HG02571 (cell line): ENCODE measurements around the gene C19orf38.
"Not testable (repeated sequence)": the region's sequence is repeated elsewhere in the genome, so short reads cannot be mapped to it uniquely, and the experiment has no call there.

Experiments used
- ATAC-seq: cut with Tn5 transposase; IDR thresholded peaks from one replicate; pipeline ENCODE4 v1.9.1; 2021; ENCODE audit warnings: mild to moderate bottlenecking, moderate library complexity; ENCODE audit not compliant: unreplicated experiment

Gene C19orf38

GRCh38 chr19:10846500-10847202 is 1.6 kb upstream of the C19orf38 start:
- ATAC-seq: no peak

DNA sequence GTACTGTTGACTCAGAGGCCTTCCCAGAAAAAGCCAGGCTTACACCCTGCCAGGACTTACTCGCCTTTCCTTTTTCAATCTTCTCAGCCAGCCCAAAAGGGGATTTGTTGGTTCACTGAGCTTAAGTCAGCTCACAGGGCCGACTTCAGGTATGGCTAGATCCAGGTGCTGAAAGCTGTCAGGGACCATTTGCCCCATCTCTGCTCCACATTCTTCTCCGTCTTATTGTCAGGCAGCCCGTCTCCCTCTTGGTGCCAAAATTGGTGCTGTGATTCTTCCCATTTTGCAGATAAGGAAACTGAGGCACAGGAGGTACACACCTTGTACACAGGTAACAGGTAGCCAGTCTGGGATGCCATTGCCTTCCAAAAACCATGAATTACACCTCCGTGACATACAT is 2.4 kb downstream of the C19orf38 start:
- no peak for ATAC-seq

- no peak for ATAC-seq
Measured at GRCh38 chr19:10852098-10852800, 4.0 kb downstream of the C19orf38 start.

GRCh38 chr19:10852941-10853340 is 4.7 kb downstream of the C19orf38 start:
- no peak for ATAC-seq

- ATAC-seq: no peak
Measured at GRCh38 chr19:10854350-10855089, 6.3 kb downstream of the C19orf38 start.

DNA sequence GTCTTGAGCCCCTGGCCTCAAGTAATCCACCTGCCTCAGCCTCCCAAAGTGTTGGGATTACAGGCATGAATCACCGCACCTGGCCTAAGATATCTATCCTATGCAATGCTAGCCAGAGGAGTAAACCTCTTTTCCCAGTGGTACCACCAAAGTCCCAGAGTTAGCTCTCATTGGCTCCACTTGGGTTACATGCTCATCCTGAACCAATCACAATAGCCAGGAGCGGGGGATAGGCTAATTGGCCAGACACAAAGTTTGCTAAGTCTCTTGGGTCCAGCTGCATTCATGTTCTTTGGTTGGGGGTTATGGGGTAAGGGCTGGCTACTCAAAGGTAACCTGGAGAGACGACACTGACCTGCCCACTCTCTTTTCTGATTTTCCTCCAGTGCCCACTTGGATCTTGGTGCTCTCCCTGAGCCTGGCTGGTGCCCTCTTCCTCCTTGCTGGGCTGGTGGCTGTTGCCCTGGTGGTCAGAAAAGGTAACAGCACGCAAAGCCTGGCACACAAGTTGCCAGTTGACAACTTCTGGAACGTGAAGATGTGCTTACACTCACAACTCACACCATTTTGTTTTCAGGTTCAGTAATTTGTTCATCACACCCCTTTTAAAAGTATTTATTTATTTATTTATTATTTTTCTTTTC is 7.8 kb downstream of the C19orf38 start:
- ATAC-seq: no peak

DNA sequence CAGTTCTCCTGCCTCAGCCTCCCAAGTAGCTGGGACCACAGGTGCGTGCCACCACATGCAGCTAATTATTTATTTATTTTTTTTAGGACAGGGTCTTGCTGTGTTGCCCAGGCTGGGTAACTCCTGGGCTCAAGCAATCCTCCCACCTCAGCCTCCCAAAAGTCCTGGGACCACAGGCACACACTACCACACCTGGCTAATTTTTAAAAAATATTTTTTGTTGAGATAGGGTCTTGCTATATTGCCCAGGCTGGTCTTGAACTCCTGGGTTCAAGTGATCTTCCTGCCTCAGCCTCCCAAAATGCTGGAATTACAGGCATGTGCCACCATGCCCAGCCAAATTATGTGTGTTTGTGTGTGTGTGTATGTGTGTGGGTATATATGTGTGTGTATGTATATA is 8.7 kb downstream of the C19orf38 start:
- not testable (repeated sequence) for ATAC-seq

DNA sequence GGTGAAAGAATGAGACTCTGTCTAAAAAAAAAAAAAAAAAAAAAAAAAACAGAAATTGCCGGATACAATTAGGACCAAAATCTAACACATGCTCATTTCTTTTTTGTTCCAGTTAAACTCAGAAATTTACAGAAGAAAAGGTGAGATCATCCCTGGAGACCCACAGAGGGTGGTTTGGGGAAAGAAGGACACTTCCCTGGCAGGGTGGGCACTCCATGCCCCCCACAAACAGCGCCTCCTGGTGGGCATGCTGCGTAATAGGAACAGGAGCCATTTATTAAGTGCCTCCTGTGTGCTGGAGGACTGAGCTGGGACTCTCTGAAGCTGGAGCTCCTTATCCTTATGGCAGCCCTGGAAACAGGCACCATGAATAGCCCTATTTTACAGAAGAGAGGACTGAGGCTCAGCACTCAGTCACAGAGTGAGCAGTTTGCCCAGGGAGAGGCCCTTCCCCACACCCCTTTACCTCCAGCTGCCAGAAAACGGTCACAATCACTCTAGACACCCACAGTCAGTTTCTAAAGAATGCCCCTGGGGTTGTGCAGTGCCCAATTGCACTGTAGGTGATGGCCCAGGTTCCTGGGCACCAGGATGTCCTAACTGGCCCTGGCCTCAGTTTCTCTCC is 10.1 kb downstream of the C19orf38 start:
- ATAC-seq: no peak

DNA sequence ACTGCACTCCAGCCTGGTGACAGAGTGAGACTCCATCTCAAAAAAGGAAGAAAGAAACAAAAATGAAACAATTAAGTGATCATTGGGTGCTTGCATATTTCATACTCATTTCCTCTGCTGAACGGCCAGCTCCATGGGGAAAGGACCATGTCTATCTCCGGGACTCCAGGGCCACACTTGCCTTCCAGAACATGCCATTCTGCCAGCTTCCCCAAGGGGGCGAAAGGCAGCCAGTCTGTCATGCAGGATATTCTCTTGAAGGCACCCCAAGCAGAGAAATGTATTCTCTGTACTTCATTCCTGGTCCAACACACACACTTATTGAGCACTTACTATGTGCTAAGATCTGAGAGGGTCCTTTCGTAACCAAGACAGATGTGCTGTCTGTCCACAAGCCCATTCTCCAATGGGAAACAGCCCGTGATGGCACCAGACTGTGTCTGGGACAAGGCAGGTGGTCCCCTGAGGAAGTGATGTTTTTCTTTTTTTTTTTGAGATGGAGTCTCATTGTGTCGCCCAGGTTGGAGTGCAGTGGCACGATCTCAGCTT is 13.0 kb downstream of the C19orf38 start:
- ATAC-seq: no peak

- ATAC-seq: no peak
Measured at GRCh38 chr19:10862561-10863106, 14.4 kb downstream of the C19orf38 start.

DNA sequence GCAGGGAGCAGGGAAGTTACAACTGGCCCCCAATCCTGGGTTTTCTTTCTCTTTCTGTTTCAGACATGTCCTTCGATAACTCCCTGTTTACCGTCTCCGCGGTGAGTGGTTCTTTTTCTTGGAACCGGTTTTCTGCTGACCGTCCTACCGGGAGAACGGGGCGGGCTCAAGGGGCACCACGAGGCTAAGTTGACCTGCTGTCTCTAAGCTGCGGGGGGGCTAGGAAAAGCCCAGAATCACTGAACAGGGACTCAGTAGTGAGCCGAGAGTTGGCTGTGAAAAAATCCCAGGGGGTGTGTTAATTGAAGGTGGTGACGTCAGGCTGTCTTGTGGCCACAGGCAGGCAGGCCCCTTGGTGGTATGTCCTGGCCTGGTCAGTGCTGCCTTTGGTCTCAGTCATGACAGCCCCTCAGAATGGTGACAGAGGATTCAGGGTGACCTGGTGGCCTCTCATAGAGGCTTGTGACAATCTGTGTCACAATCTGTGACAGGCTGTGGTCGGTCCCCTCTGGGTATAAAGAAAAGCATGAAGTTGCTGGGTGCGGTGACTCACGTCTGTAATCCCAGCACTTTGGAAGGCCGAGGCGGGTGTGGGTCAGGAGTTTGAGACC is 15.0 kb downstream of the C19orf38 start:
- ATAC-seq: no peak

GRCh38 chr19:10864538-10864899 is 16.3 kb downstream of the C19orf38 start:
- ATAC-seq: no peak

GRCh38 chr19:10866495-10866894 is 18.3 kb downstream of the C19orf38 start:
- ATAC-seq: no peak

- ATAC-seq: no peak
Measured at GRCh38 chr19:10868872-10869547, 20.8 kb downstream of the C19orf38 start.

GRCh38 chr19:10869872-10870311 is 21.7 kb downstream of the C19orf38 start:
- ATAC-seq: not testable (repeated sequence)

DNA sequence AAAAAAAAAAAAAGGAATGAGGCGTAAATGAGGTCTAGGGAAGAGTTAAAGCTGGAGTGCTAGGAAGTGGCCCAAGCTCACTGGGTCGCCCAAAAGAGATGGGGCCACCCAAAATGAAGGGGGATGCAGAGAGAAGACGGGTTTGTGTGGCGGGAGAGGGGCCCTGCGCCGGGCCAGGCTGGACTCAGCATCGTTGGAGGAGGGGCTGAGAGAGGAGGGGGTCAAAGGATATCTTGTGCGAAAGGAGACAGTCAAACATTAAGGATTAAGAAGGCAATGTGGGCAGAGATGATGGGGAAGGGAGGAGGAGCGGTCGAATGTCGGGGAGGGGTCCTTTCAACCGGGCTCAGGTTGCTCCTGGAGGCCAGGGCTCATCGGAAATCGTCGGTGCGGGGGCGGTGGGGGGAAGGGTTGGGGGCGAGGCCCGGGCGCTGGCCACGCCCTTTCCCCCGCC is 22.3 kb downstream of the C19orf38 start:
- ATAC-seq: no peak

DNA sequence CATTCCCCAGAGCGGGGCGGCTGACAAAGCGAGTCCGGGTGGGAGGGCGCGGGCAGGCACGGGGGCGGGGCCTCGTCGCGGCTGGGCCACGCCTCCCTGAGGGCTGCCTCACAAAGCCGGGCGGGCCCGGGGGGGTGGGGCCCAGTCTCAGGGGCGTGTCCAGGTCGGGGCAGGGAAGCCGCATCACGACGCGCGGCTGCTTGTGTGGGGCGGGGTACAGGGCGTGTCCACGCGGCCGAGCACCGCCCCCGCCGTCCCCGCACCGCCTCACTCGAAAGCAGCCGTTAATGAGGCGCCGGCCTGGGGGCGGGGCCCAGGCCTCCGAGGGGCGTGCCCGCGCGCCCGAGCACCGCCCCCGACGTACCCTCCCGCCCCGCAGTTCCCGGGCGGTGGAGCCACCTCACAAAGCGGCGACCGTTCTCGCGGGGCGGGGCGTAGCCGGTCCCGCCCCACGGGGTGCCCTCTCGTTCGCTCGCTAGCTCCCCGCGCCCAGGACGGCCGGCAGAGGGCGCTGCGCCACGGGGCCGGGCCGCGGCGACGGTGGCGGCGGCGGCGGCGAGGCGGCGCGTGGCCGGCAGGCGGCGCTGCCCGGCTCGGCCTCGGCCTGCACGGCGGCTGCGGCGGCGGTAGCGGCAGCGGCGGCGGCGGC is 22.9 kb downstream of the C19orf38 start, which contains the start of gene CARM1:
TSS of gene CARM1 (plus strand) at position 599 of the 649 bp plus-strand sequence. CDS start 150 bp downstream, outside the sequence.
- peak; percentile 72 for ATAC-seq

- ATAC-seq: peak; percentile 7
Measured at GRCh38 chr19:10871711-10872545, 23.7 kb downstream of the C19orf38 start.
